GM10266 (cell line): Measurements from ENCODE around the gene TSR3.
A peak's percentile ranks its signal among the peaks of the same experiment; 100 is the strongest.

Experiments
- DNase-seq: peaks from one replicate; pipeline ENCODE4 v3.0.0; 2012; ENCODE audit errors: extremely low spot score
- CTCF ChIP-seq: IDR thresholded peaks from 2 replicates; pipeline ENCODE4 v1.5.1; 2012; ENCODE audit warnings: mild to moderate bottlenecking, low read depth; ENCODE audit not compliant: control insufficient read depth, insufficient read depth; ENCODE audit errors: missing control alignments

TSR3 gene

GRCh38 chr16:1300664-1301476 lies 50.8 kb downstream of the TSR3 start:
- TF ChIP-seq CTCF = peak; percentile 96
- peak; percentile 85 for DNase-seq

GRCh38 chr16:1299868-1300203 lies 51.8 kb downstream of the TSR3 start:
- DNase-seq = no peak
- no peak for TF ChIP-seq CTCF
